Measurements from ENCODE around the gene PTEN.

DNA sequence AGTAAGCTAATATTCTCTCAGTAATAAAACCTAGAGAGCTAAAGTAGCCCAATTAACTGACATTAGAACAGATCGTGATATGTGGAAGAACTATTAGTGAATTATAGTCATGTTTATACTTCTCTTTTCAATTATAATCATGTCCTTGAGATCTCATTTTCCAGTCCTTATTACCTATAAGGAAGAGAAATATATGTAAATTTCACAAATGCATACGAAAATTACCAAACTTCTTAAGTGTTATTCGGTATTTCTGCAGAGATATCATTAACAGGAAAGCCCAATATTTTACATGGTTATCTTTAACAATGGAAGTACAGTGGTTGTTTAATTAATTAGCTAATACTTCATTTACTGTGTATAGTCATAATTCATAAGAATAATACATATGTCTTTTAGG lies 110.7 kb downstream of the PTEN start:
- TF ChIP-seq POLR2A (IDR thresholded peaks at IDR 0.05), result no peak
- TF ChIP-seq, protein P1, sequence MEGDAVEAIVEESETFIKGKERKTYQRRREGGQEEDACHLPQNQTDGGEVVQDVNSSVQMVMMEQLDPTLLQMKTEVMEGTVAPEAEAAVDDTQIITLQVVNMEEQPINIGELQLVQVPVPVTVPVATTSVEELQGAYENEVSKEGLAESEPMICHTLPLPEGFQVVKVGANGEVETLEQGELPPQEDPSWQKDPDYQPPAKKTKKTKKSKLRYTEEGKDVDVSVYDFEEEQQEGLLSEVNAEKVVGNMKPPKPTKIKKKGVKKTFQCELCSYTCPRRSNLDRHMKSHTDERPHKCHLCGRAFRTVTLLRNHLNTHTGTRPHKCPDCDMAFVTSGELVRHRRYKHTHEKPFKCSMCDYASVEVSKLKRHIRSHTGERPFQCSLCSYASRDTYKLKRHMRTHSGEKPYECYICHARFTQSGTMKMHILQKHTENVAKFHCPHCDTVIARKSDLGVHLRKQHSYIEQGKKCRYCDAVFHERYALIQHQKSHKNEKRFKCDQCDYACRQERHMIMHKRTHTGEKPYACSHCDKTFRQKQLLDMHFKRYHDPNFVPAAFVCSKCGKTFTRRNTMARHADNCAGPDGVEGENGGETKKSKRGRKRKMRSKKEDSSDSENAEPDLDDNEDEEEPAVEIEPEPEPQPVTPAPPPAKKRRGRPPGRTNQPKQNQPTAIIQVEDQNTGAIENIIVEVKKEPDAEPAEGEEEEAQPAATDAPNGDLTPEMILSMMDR (IDR thresholded peaks at IDR 0.05), result no peak
- TF ChIP-seq POLR2AphosphoS5 (IDR thresholded peaks at IDR 0.05), result no peak
